ENCODE results near the gene HRH3. TPM values are rescaled to one million over a fixed set of nuclear protein-coding genes. Genes with fewer than 3 reads are reported as not detected.

The HRH3 gene
- total RNA-seq, 6 donors from 2014 or later, result not detected

- TF ChIP-seq POLR2AphosphoS5 (IDR thresholded peaks at IDR 0.05) (no peak), POLR2A (IDR thresholded peaks at IDR 0.05) (no peak), CTCF (IDR thresholded peaks at IDR 0.05) (no peak), EP300 (IDR thresholded peaks at IDR 0.05) (no peak)
- 93 to 97% methylated on average over 5 to 10 of the region's 10 CpGs for WGBS, 2 donors
- DNase-seq (peak in 1 of 2 donors; percentile 63), ATAC-seq (ENCODE audit: low FRiP score in 2 of 2) (no peak)
- H3K4me3 ChIP-seq, result no peak overlapping the region
- H3K36me3 ChIP-seq, result peaks cover 0 to 54% (median 28%) of the 10 kb centered on the region in 4 donors
- H3K27ac ChIP-seq, result no peak overlapping the region
- no peaks in the 10 kb centered on the region for H3K9me3 ChIP-seq
- H3K27me3 ChIP-seq, result no peaks in the 10 kb centered on the region
- no peaks in the 10 kb centered on the region for H3K4me1 ChIP-seq
Measured at GRCh38 chr20:62175711-62176110, 44.4 kb downstream of the HRH3 start.

GRCh38 chr20:62174870-62175624 lies 45.0 kb downstream of the HRH3 start:
- Histone ChIP-seq H3K27ac (no peak overlapping the region), H3K4me1 (no peaks in the 10 kb centered on the region), H3K36me3 (peaks cover 0 to 54% (median 28%) of the 10 kb centered on the region in 4 donors), H3K27me3 (no peaks in the 10 kb centered on the region), H3K4me3 (no peak overlapping the region), H3K9me3 (no peaks in the 10 kb centered on the region)
- TF ChIP-seq EP300 (IDR thresholded peaks at IDR 0.05), result no peak
- no peak for TF ChIP-seq POLR2AphosphoS5 (IDR thresholded peaks at IDR 0.05)
- no peak for TF ChIP-seq CTCF (IDR thresholded peaks at IDR 0.05)
- no peak for TF ChIP-seq POLR2A (IDR thresholded peaks at IDR 0.05)
- 93 to 99% methylated on average over 26 of the region's 26 CpGs for WGBS, 2 donors
- DNase-seq (peak in 1 of 2 donors; percentile 68), ATAC-seq (ENCODE audit: low FRiP score in 2 of 2) (no peak)

- no peak for ATAC-seq (ENCODE audit: low FRiP score in 2 of 2)
- Histone ChIP-seq H3K27me3 (no peaks in the 10 kb centered on the region), H3K4me1 (no peaks in the 10 kb centered on the region), H3K4me3 (no peak overlapping the region), H3K9me3 (no peaks in the 10 kb centered on the region), H3K27ac (no peak overlapping the region), H3K36me3 (peaks cover 0 to 53% (median 27%) of the 10 kb centered on the region in 4 donors)
- 96% methylated on average over 28 of the region's 28 CpGs for WGBS, 2 donors
- TF ChIP-seq POLR2A (IDR thresholded peaks at IDR 0.05), result no peak
- TF ChIP-seq CTCF (IDR thresholded peaks at IDR 0.05), result no peak
- no peak for TF ChIP-seq POLR2AphosphoS5 (IDR thresholded peaks at IDR 0.05)
- TF ChIP-seq EP300 (IDR thresholded peaks at IDR 0.05), result no peak
- peak in 1 of 2 donors; percentile 67 for DNase-seq
Measured at GRCh38 chr20:62174021-62174804, 45.9 kb downstream of the HRH3 start.

GRCh38 chr20:62172666-62173065 lies 47.4 kb downstream of the HRH3 start:
- ATAC-seq (ENCODE audit: low FRiP score in 2 of 2) (no peak), DNase-seq (peak in 1 of 2 donors; percentile 70)
- Histone ChIP-seq H3K36me3 (peaks cover 0 to 62% (median 34%) of the 10 kb centered on the region in 4 donors), H3K27me3 (no peaks in the 10 kb centered on the region), H3K4me1 (no peaks in the 10 kb centered on the region), H3K4me3 (no peak overlapping the region), H3K27ac (no peak overlapping the region), H3K9me3 (no peaks in the 10 kb centered on the region)
- TF ChIP-seq POLR2A (IDR thresholded peaks at IDR 0.05) (no peak), CTCF (IDR thresholded peaks at IDR 0.05) (no peak), EP300 (IDR thresholded peaks at IDR 0.05) (no peak), POLR2AphosphoS5 (IDR thresholded peaks at IDR 0.05) (no peak)
- 94 to 98% methylated on average over 8 to 18 of the region's 18 CpGs for WGBS, 2 donors
